Lower lobe of right lung (tissue), 2 donors: ENCODE measurements around the gene GLYR1. TPM values are rescaled to one million over a fixed set of nuclear protein-coding genes. Genes with fewer than 3 reads are reported as not detected.

Source experiments
- ATAC-seq, 2 donors: fragments of 200-7000 bp; cut with Tn5 transposase; one replicate each; pipeline ENCODE4 v1.9.1; 2020 to 2022; ENCODE audit warnings: mild to moderate bottlenecking in 2 of 2, moderate library complexity in 2 of 2
- DNase-seq: peaks from one replicate; pipeline ENCODE4 v3.0.0-alpha.2; 2020
- H3K27ac ChIP-seq: fragments of 200-600 bp; one replicate; pipeline ENCODE4 v1.8.0; 2022
- H3K27me3 ChIP-seq: fragments of 200-600 bp; one replicate; pipeline ENCODE4 v1.8.0; 2022; ENCODE audit warnings: low read depth
- H3K36me3 ChIP-seq: fragments of 200-600 bp; one replicate; pipeline ENCODE4 v1.8.0; 2022; ENCODE audit warnings: mild to moderate bottlenecking
- H3K4me1 ChIP-seq: fragments of 200-600 bp; one replicate; pipeline ENCODE4 v1.8.0; 2022
- H3K4me3 ChIP-seq: fragments of 200-600 bp; one replicate; pipeline ENCODE4 v1.8.0; 2022; ENCODE audit warnings: mild to moderate bottlenecking
- H3K9me3 ChIP-seq: fragments of 200-600 bp; one replicate; pipeline ENCODE4 v1.8.0; 2022
- CTCF ChIP-seq: fragments of 200-600 bp; IDR thresholded peaks from one replicate; pipeline ENCODE4 v1.8.0; 2022; ENCODE audit warnings: antibody characterized with exemption, mild to moderate bottlenecking
- intact Hi-C: fragments of 100-400 bp; cut with DNase I; formaldehyde crosslinking; loops from one replicate; pipeline ENCODE4 v1.11.0; 2022
- total RNA-seq: library from RNA; stranded (reverse); fragmentation: NEBNext Ultra II Directional; extraction: Animal tissue kit (Norgen Biotek cat#: 25700); gene quantifications from one replicate; pipeline ENCODE4 v1.2.1, GENCODE V29; 2021
- donor health status: DM: no; HTN: yes; CAD: no; lungs with severe emphysema.

The GLYR1 gene
- total RNA-seq, 1 donor from 2014 or later, result 89.3 TPM

GRCh38 chr16:4813251-4814003, 33.7 kb downstream of the GLYR1 start:
- no peak for DNase-seq
- intact Hi-C loops, result no loop called here
- TF ChIP-seq CTCF, result no peak
- Histone ChIP-seq H3K27ac (no peak overlapping the region), H3K4me1 (no peaks in the 10 kb centered on the region), H3K4me3 (no peak overlapping the region), H3K36me3 (peaks cover 100% of the 10 kb centered on the region), H3K9me3 (no peaks in the 10 kb centered on the region), H3K27me3 (no peaks in the 10 kb centered on the region)
- ATAC-seq, result no peak

GRCh38 chr16:4811773-4812172, 35.3 kb downstream of the GLYR1 start:
- no peak for DNase-seq
- TF ChIP-seq CTCF, result no peak
- Histone ChIP-seq H3K4me1 (no peaks in the 10 kb centered on the region), H3K9me3 (no peaks in the 10 kb centered on the region), H3K4me3 (no peak overlapping the region), H3K27me3 (no peaks in the 10 kb centered on the region), H3K36me3 (peaks cover 99% of the 10 kb centered on the region), H3K27ac (no peak overlapping the region)
- ATAC-seq, result peak in 1 of 2 donors; percentile 15
- intact Hi-C loops, result no loop called here

- intact Hi-C loops, result no loop called here
- no peak for TF ChIP-seq CTCF
- Histone ChIP-seq H3K9me3 (no peaks in the 10 kb centered on the region), H3K4me3 (no peak overlapping the region), H3K27me3 (no peaks in the 10 kb centered on the region), H3K36me3 (peaks cover 99% of the 10 kb centered on the region), H3K27ac (no peak overlapping the region), H3K4me1 (no peaks in the 10 kb centered on the region)
- DNase-seq (no peak), ATAC-seq (peak in 1 of 2 donors; percentile 23)
Observed at GRCh38 chr16:4811242-4811641, 35.8 kb downstream of the GLYR1 start.

- H3K27me3 ChIP-seq, result no peaks in the 10 kb centered on the region
- peaks cover 17% of the 10 kb centered on the region for H3K4me1 ChIP-seq
- peaks cover 69% of the 10 kb centered on the region for H3K36me3 ChIP-seq
- DNase-seq (no peak), ATAC-seq (no peak)
- TF ChIP-seq CTCF, result no peak
- H3K27ac ChIP-seq, result no peak overlapping the region
- no peaks in the 10 kb centered on the region for H3K9me3 ChIP-seq
- intact Hi-C loops, result no loop called here
- no peak overlapping the region for H3K4me3 ChIP-seq
Observed at GRCh38 chr16:4806280-4806679, 40.8 kb downstream of the GLYR1 start.

GRCh38 chr16:4805231-4805630, 41.9 kb downstream of the GLYR1 start:
- TF ChIP-seq CTCF, result no peak

More at GRCh38 chr16:4805231-4805630, 41.9 kb downstream of the GLYR1 start:
- H3K4me3 ChIP-seq, result no peak overlapping the region
- DNase-seq (no peak), ATAC-seq (no peak)
- H3K27me3 ChIP-seq, result no peaks in the 10 kb centered on the region
- no peaks in the 10 kb centered on the region for H3K9me3 ChIP-seq
- peaks cover 58% of the 10 kb centered on the region for H3K36me3 ChIP-seq
- H3K4me1 ChIP-seq, result peaks cover 27% of the 10 kb centered on the region
- intact Hi-C loops, result no loop called here
- no peak overlapping the region for H3K27ac ChIP-seq
